Endothelial cell of umbilical vein (primary cell): Measurements from ENCODE around the gene ECI1.

Experiments
- EZH2 ChIP-seq: IDR thresholded peaks from 2 replicates; pipeline ENCODE4 v1.6.1; 2012; ENCODE audit warnings: borderline replicate concordance, low read depth, mild to moderate bottlenecking, moderate library complexity, low read length, inconsistent platforms; ENCODE audit not compliant: severe bottlenecking
- POLR2A ChIP-seq: IDR thresholded peaks from 2 replicates; pipeline ENCODE4 v1.6.1; 2012; ENCODE audit warnings: low read depth, mild to moderate bottlenecking, control low read depth, low read length
- TF ChIP-seq, protein P1 (sequence below), 2 donors: IDR thresholded peaks; 1 replicate in 1 of 2; 2 replicates in 1 of 2; pipeline ENCODE4 v1.5.1; 2011; ENCODE audit warnings: low read length in 2 of 2, mild to moderate bottlenecking in 2 of 2, moderate library complexity in 2 of 2, control low read depth in 1 of 2, inconsistent platforms in 1 of 2, low read depth in 1 of 2; ENCODE audit not compliant: insufficient read depth in 1 of 2; ENCODE audit errors: extremely low read depth in 1 of 2

DNA sequence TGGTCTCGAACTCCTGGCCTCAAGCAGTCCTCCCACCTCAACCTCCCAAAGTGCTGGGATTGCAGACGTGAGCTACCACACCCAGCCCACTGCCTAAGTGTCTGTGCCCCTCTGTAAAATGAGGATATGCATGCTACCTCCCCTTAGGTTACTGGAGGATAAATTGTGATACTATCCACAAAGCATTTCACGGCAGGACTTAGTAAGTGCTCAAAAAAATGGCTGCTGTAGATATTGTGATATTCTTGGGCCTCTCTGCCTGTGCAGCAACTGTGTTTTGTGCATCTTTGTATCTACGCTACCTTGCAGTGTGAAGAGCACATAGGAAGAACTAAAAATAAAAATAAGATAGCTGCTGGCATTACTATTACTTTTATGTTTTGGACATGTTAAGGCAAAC lies 53.1 kb downstream of the ECI1 start:
- TF ChIP-seq EZH2 (no peak), POLR2A (no peak)
- TF ChIP-seq, protein P1, sequence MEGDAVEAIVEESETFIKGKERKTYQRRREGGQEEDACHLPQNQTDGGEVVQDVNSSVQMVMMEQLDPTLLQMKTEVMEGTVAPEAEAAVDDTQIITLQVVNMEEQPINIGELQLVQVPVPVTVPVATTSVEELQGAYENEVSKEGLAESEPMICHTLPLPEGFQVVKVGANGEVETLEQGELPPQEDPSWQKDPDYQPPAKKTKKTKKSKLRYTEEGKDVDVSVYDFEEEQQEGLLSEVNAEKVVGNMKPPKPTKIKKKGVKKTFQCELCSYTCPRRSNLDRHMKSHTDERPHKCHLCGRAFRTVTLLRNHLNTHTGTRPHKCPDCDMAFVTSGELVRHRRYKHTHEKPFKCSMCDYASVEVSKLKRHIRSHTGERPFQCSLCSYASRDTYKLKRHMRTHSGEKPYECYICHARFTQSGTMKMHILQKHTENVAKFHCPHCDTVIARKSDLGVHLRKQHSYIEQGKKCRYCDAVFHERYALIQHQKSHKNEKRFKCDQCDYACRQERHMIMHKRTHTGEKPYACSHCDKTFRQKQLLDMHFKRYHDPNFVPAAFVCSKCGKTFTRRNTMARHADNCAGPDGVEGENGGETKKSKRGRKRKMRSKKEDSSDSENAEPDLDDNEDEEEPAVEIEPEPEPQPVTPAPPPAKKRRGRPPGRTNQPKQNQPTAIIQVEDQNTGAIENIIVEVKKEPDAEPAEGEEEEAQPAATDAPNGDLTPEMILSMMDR (IDR thresholded peaks at IDR 0.05; ENCODE audit: extremely low read depth in 1 of 2, insufficient read depth in 1 of 2, low read depth in 1 of 2, low read length in 2 of 2): no peak
